ENCODE data around the gene CASS4. TPM values are rescaled to one million over a fixed set of nuclear protein-coding genes. Genes with fewer than 3 reads are reported as not detected.

CASS4 gene
- total RNA-seq, 2 donors from 2014 or later = not detected

DNA sequence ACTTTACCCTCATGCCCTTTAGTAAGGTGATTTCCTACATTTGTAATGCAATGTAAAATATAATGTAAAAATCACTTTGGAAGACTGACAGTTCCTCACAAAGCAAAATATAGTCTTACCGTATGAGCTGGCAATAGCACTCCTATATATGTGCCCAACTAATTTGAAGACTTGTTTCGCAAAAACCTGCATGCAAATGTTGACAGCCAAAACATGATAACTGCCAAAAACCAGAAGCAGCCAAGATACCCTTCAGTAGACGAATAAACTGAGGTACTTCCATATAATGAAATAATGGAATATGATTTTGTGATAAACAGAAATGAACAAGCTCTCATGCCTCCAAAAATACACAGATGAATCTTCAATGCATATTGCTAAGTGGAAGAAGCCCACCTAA is 33.7 kb upstream of the CASS4 start:
- Histone ChIP-seq H3K9me3 (ENCODE audit: control insufficient read depth, low read length) (no peaks in the 10 kb centered on the region), H3K9ac (ENCODE audit: extremely low read depth, low read length, poor library complexity, severe bottlenecking) (no peak overlapping the region), H3K27me3 (ENCODE audit: control insufficient read depth, insufficient read depth, low read length, poor library complexity, severe bottlenecking) (no peaks in the 10 kb centered on the region), H3K4me3 (ENCODE audit: low read length) (no peak overlapping the region), H3K4me1 (ENCODE audit: control insufficient read depth, insufficient read depth, low read length) (no peaks in the 10 kb centered on the region), H3K36me3 (ENCODE audit: control insufficient read depth, insufficient read depth, low read length) (peaks cover 88% of the 10 kb centered on the region), H3K27ac (ENCODE audit: low read depth, low read length) (no peak overlapping the region)
- Mint-ChIP-seq H3K4me3 (no peak overlapping the region), H3K27ac (no peak overlapping the region), H3K9me3 (no peaks in the 10 kb centered on the region), H3K36me3 (ENCODE audit: low read depth) (peaks cover 78% of the 10 kb centered on the region), H3K4me1 (peaks cover 8% of the 10 kb centered on the region), H3K27me3 (ENCODE audit: insufficient read depth) (no peaks in the 10 kb centered on the region)
- DNase-seq = no peak
- TF ChIP-seq, protein P1, sequence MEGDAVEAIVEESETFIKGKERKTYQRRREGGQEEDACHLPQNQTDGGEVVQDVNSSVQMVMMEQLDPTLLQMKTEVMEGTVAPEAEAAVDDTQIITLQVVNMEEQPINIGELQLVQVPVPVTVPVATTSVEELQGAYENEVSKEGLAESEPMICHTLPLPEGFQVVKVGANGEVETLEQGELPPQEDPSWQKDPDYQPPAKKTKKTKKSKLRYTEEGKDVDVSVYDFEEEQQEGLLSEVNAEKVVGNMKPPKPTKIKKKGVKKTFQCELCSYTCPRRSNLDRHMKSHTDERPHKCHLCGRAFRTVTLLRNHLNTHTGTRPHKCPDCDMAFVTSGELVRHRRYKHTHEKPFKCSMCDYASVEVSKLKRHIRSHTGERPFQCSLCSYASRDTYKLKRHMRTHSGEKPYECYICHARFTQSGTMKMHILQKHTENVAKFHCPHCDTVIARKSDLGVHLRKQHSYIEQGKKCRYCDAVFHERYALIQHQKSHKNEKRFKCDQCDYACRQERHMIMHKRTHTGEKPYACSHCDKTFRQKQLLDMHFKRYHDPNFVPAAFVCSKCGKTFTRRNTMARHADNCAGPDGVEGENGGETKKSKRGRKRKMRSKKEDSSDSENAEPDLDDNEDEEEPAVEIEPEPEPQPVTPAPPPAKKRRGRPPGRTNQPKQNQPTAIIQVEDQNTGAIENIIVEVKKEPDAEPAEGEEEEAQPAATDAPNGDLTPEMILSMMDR (conservative IDR thresholded peaks at IDR 0.05) = no peak
- WGBS, 2 experiments (ENCODE audit: insufficient coverage in 1 of 2, insufficient read length in 1 of 2) = 98 to 100% methylated on average over 2 to 3 of the region's 3 CpGs

DNA sequence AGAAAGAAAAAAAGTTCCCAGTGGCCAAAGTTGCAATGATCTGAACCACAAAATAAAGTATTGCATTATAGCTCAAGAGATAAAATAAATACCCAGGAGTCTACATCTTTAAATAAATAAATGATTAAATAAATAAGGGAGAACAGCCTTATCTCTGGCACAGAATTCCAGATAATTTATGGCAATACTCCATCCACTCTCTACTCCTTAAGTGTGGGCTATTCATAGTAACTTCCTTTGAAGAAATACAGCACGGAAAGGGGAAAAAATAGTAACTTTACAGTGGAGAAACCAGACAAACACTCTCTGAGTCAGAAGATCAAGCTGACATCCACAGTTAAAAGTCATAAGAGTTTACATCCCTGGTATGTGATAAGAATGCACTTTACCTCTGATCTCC is 31.7 kb upstream of the CASS4 start:
- H3K9me3 Mint-ChIP-seq = no peaks in the 10 kb centered on the region
- H3K27me3 Mint-ChIP-seq (ENCODE audit: insufficient read depth) = no peaks in the 10 kb centered on the region
- H3K27me3 ChIP-seq (ENCODE audit: control insufficient read depth, insufficient read depth, low read length, poor library complexity, severe bottlenecking) = no peaks in the 10 kb centered on the region
- peaks cover 80% of the 10 kb centered on the region for H3K36me3 Mint-ChIP-seq (ENCODE audit: low read depth)
- peaks cover 8% of the 10 kb centered on the region for H3K4me1 Mint-ChIP-seq
- TF ChIP-seq, protein P1 (conservative IDR thresholded peaks at IDR 0.05) = no peak
- H3K9ac ChIP-seq (ENCODE audit: extremely low read depth, low read length, poor library complexity, severe bottlenecking) = no peak overlapping the region
- no peak overlapping the region for H3K4me3 Mint-ChIP-seq
- whole genome bisulfite sequencing, 2 experiments (ENCODE audit: insufficient coverage in 1 of 2, insufficient read length in 1 of 2) = 95% methylated on average over 1 of the region's 1 CpG; no CpG with 5 or more reads in 1 of the 2 experiments
- no peak overlapping the region for H3K27ac ChIP-seq (ENCODE audit: low read depth, low read length)
- DNase-seq = no peak
- H3K9me3 ChIP-seq (ENCODE audit: control insufficient read depth, low read length) = no peaks in the 10 kb centered on the region
- no peaks in the 10 kb centered on the region for H3K4me1 ChIP-seq (ENCODE audit: control insufficient read depth, insufficient read depth, low read length)
- peaks cover 89% of the 10 kb centered on the region for H3K36me3 ChIP-seq (ENCODE audit: control insufficient read depth, insufficient read depth, low read length)
- no peak overlapping the region for H3K27ac Mint-ChIP-seq
- H3K4me3 ChIP-seq (ENCODE audit: low read length) = no peak overlapping the region

DNA sequence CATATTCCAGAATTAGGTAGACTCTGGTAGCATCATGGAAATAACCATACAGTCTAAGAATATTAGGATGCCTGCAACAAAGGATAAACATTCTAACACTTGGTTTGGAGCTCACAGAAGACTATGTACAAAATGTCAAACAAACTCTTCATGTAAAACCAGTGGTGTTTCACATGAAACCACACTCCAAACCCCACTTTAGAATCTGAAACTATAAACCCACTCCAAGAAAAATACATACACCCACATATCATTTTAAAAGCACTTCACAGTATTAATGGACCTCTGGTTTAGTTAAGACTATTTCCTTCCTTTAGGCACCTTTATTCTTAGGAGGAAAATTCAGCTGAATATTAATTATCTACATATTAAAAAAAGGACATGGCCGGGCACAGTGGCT is 30.6 kb upstream of the CASS4 start:
- Histone ChIP-seq H3K27me3 (ENCODE audit: control insufficient read depth, insufficient read depth, low read length, poor library complexity, severe bottlenecking) (no peaks in the 10 kb centered on the region), H3K9ac (ENCODE audit: extremely low read depth, low read length, poor library complexity, severe bottlenecking) (no peak overlapping the region), H3K9me3 (ENCODE audit: control insufficient read depth, low read length) (no peaks in the 10 kb centered on the region), H3K27ac (ENCODE audit: low read depth, low read length) (no peak overlapping the region), H3K36me3 (ENCODE audit: control insufficient read depth, insufficient read depth, low read length) (peaks cover 89% of the 10 kb centered on the region), H3K4me1 (ENCODE audit: control insufficient read depth, insufficient read depth, low read length) (no peaks in the 10 kb centered on the region), H3K4me3 (ENCODE audit: low read length) (no peak overlapping the region)
- H3K4me1 Mint-ChIP-seq = peaks cover 8% of the 10 kb centered on the region
- 86 to 100% methylated on average over 1 of the region's 1 CpG for WGBS, 2 experiments (ENCODE audit: insufficient coverage in 1 of 2, insufficient read length in 1 of 2)
- H3K9me3 Mint-ChIP-seq = no peaks in the 10 kb centered on the region
- no peaks in the 10 kb centered on the region for H3K27me3 Mint-ChIP-seq (ENCODE audit: insufficient read depth)
- TF ChIP-seq, protein P1 (conservative IDR thresholded peaks at IDR 0.05) = no peak
- H3K4me3 Mint-ChIP-seq = no peak overlapping the region
- peaks cover 80% of the 10 kb centered on the region for H3K36me3 Mint-ChIP-seq (ENCODE audit: low read depth)
- DNase-seq = no peak
- no peak overlapping the region for H3K27ac Mint-ChIP-seq
